Cerebellar nuclear complex (tissue), 1 donor: ENCODE results near the gene MUSK.
A peak's percentile ranks its signal among the peaks of the same experiment; 100 is the strongest.

Experiments used
- DNase-seq, 2 experiments: peaks; one replicate each; lab custom pipeline; 2025; lab: John Stamatoyannopoulos, UW

The MUSK gene

DNA sequence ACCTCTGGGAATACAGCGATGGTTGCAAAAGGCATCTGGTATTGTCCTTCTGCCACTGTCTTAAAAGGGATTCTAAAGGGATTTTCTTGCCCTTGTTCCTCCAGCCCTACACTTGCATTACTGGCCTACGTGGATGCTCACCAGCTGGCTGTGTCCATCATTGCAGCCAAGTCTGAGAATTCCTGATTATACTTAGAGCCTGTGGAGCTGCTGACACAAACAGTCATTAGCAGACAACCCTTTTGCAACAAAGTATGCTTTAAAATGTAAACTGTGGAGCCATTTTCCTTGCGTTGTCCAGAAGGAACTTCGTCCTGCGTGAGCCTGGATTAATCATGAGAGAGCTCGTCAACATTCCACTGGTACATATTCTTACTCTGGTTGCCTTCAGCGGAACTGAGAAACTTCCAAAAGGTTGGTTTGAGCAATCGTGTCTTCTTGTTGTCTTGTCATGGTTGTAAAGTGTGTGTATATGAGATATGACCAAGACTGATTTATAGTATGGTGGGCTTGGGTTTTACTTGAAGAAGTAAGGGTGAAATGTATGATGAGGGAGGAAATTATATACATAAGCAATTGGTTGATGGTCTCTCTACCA lies at the start of gene MUSK:
TSS of gene MUSK (plus strand) at position 222 of the 598 bp plus-strand sequence. CDS start at position 336, 114 bp downstream.
- no peak for DNase-seq

- DNase-seq: no peak
These were observed 48.8 kb upstream of the MUSK start for GRCh38 chr9:110619831-110620230.

GRCh38 chr9:110620726-110621125 lies 47.9 kb upstream of the MUSK start:
- DNase-seq: no peak

DNA sequence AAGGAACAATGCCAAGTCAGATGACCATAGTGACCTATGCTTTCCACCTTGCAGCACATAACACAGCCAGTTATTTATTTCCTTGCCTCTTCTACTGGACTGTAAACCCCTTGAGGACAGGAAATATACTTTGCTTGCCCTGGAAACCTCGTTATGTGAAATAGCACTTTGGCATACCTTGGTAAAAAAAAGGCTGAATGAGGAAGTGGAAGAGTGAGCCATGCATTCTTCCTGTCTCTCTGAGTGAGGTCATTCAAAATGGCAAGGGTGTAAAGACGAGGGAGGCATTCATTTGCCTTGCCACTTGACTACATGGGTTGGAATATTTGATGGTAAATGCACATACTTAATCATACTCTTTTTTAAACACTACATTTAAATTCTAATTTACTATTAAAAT lies 46.2 kb upstream of the MUSK start:
- DNase-seq: no peak

GRCh38 chr9:110623462-110624025 lies 45.0 kb upstream of the MUSK start:
- peak in 1 of 2 experiments; percentile 44 for DNase-seq

- no peak for DNase-seq
These were observed 42.3 kb upstream of the MUSK start for GRCh38 chr9:110626101-110626829.

- DNase-seq: no peak
These were observed 33.0 kb upstream of the MUSK start for GRCh38 chr9:110635589-110635988.

- no peak for DNase-seq
These were observed 30.1 kb upstream of the MUSK start for GRCh38 chr9:110638381-110638954.

DNA sequence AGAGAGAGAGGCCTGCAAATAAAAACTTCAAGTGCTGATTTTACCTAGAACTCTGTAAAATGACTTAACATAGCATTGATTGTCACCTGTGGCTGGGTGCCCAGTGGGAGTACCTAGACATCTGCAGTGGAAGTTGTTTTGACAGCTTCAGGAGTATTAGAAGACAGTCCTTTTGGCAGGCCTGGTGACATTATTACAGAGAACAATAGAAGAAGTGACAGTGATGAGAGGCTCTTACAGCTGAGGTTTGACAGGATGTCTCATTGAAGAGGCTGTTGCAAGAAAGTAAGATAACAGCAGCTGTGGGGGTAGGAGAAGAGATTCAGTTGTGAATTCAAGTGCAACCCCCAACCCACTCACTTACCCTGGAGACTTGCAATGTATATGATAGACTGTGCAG lies 27.9 kb upstream of the MUSK start:
- DNase-seq: no peak

DNA sequence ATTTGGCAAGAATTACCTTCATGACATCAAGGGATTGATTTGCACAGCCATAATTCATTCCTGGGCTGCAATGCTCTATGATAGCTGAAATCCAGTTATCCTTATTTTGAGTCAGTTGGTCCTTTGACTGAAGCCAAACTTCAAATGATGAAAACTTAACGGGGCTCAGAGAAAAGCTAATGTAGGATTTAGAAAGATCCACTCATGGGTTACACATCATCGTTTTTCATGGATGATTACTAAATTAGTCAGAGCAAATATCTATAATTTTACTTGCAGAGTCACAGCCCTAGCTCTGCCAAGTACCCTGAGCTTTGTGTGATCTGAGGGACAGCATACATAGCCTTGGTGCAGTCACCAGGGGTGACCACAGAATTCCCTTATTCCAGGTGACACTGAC lies 27.3 kb upstream of the MUSK start:
- DNase-seq: no peak

DNA sequence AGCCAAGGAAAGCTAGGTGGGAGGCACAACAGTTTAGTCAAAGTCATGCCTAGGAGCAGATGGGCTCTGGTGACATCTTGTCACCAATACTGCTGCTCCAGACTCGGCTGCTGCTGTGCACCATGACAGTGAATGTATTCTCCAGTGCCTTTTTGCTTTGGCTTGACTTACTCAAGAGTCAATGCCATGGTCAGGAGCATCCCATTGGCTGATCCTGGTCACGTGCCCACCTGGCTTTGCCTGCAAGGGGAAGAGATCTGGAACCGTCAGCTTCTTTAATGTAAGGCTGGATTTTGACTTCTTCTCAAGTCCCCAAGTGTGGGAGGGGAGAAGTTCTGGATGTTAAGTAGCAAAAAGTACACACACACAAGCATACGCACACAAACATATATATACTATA lies 19.9 kb upstream of the MUSK start:
- DNase-seq: no peak

GRCh38 chr9:110650261-110650660 lies 18.3 kb upstream of the MUSK start:
- DNase-seq: no peak

- no peak for DNase-seq
These were observed 17.6 kb upstream of the MUSK start for GRCh38 chr9:110650991-110651411.

DNA sequence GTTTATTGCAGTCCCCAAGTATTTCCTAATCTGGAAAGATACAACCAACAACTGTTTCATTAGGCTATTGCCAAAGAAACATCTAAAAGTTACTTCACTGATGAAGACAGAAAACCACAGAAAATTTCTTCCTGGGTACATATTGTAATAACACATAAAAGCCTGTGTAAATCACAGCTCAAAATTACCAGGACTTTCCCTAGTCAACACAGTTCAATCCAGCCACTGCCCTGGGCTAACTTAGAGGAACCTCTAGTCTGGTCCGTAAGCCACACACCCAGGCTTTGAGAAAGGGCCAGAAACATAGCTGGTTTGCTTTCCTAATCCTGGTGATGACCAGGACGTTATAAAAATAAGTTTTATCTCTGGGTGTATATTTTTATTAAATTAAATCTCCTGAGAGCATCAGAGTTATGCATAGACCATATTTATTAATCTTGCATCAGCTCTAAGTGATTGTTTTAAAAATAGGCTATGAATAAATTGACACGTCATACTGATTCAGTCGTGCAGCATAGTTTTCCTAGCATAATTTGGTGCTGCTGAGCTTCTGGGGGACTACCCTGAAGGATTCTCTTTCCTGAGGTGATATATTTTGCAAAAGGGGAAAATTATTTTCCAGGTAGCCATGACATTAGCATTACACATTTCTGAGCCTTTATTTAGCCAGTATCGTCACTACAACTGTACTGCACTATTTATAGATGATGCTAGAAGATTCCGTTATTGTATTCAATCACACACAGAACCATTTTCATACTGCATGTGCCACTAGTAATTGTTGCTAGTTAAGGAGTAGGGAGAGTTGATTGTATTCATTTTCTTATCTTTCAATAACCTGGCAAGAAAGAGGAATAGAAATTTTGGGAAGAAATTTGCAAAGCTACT lies 12.6 kb upstream of the MUSK start:
- no peak for DNase-seq

GRCh38 chr9:110659891-110660541 lies 8.6 kb upstream of the MUSK start:
- no peak for DNase-seq

DNA sequence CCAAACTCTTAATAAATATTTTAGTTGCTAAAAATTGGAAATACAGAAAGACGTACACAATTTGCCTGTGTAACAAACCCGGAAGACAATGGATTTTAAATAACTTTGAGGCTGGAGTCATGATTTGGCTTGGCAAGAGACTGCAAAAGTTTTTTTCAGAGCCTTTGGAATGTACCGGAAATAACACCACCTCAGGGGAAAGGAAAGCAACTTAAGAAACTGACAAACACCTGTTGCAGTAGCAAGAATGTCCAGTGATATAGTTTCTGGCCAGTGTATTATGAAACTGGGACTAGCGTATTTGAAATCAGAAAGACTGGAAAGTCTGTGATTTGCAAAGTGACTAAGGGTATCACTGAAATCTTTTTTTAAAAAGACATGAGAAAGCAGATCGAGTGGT lies 842 bp downstream of the MUSK start:
- no peak for DNase-seq

DNA sequence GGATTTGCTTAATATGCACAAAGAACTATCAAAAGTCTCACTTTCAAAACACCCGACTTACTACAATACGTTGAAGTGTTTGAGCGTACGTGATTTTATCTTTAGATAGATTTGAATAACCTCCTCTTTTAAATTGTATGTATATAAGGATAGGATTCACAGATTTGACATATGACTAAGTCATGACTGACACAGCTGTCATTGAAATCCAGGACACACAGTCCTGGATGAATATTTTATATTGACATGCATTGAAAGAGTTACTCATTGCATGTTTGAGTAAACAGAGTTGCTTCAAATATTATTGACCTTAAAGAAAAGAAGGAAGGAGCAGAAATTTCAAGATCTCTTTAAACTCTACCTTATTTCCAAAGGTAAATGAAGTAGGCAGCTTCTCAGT lies 3.3 kb downstream of the MUSK start:
- no peak for DNase-seq

DNA sequence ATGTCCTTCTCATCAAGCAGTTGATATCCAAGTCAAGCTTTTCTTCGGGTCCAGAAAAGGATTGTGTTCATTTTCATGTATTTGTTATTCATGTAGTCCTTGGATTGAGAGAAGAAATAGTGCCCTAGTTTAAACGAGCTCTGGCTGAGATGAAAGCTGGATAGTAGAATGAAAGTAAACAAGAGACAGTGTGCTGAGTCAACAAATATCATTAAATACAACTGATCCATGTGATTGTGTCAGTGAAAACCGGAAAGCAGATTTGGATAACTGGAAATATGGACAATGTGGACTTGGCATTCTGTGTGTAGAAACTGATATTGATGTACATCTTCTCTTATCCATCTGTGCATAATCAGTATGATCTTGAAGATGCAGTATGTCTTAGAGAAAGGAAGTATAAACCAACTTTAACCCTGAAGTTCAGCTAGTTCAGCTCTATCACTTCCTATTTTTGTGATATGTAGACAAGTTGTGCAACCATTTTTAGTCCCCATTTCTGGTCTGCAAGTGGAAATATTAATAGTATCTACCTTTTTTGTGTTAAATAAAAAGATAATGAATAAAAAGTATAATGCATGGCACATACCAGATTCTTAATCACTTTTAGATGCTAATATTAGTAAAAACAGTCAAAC lies 4.4 kb downstream of the MUSK start:
- DNase-seq: no peak

GRCh38 chr9:110687497-110687896 lies 18.9 kb downstream of the MUSK start:
- DNase-seq: no peak

DNA sequence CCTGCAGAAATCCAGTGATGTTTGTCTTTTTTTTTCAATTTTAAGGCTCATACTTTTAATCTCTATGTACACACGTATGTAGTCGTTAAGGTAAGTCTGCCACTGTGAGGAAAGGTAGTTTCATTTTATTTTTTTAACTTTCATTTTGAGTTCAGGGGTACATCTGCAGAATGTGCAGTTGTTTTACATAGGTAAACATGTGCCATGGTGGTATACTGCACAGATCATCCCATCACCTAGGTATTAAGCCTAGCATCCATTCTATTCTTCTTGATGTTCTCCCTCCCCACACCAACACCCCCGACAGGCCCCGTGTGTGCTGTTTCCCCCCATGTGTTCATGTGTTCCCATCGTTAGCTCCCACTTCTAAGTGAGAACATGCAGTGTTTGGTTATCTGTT lies 19.7 kb downstream of the MUSK start:
- DNase-seq: no peak

GRCh38 chr9:110691002-110691549 lies 22.5 kb downstream of the MUSK start:
- no peak for DNase-seq
